Gastroesophageal sphincter (tissue), 3 donors: Measurements from ENCODE around the gene CREBBP.

Experiments used
- CTCF ChIP-seq, 4 experiments: fragments of 200-600 bp in 2 of 4; fragments of 450-650 bp in 2 of 4; sonication (generic) in 1 of 4; IDR thresholded peaks; one replicate each; pipeline ENCODE4 v1.5.1; 2017 to 2019; ENCODE audit warnings: antibody characterized with exemption in 4 of 4, mild to moderate bottlenecking in 2 of 4, moderate library complexity in 2 of 4
- EP300 ChIP-seq: sonication (generic); formaldehyde crosslinking; IDR thresholded peaks from one replicate; pipeline ENCODE4 v1.6.1; 2017; ENCODE audit warnings: antibody characterized with exemption, mild to moderate bottlenecking
- POLR2A ChIP-seq, 2 donors: fragments of 450-650 bp; IDR thresholded peaks; one replicate each; pipeline ENCODE4 v1.6.1; 2017; ENCODE audit warnings: antibody characterized with exemption in 2 of 2, mild to moderate bottlenecking in 2 of 2, moderate library complexity in 1 of 2
- POLR2AphosphoS5 ChIP-seq: sonication (generic); formaldehyde crosslinking; IDR thresholded peaks from one replicate; pipeline ENCODE4 v1.6.1; 2017; ENCODE audit warnings: antibody characterized with exemption

GRCh38 chr16:3727806-3728381 lies 152.6 kb downstream of the CREBBP start:
- TF ChIP-seq POLR2A (IDR thresholded peaks at IDR 0.05) (no peak), CTCF (IDR thresholded peaks at IDR 0.05) (no peak), POLR2AphosphoS5 (no peak), EP300 (no peak)
